GM12801 (cell line): ENCODE measurements around the gene ATP5PO.

ENCODE experiments used
- TF ChIP-seq, protein P1 (sequence below): IDR thresholded peaks from one replicate; pipeline ENCODE4 v1.5.1; 2011; ENCODE audit warnings: control low read depth; ENCODE audit not compliant: insufficient read length; ENCODE audit errors: extremely low read depth

Gene ATP5PO

DNA sequence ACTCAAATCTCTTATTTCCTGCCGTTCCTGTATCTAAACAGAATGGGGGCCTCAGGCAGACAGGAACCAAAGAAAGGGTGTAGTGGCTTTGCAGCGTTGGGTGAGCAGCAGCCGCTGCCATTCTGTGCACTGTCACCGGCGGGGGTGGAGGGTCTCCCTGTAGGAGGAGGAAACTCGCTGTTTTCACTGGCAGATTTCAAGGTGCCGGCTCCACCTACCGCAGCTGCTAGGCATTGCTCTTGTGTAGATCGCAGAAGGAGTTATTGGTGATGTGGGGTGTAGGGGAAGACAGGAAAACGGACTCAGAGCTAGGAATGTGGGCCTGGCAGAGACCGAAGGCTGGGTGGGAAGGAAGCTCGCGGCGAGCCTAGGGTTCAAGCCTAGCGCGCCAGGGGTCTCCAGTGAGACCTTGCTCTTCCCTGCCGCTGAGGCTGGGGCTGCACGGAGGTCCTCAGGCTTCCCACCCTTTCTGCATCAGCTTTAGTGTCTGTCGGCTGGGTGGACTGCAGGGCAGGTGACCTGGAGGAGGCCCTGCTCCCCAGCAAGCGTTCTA, 20.8 kb downstream of the ATP5PO start:
- TF ChIP-seq, protein P1, sequence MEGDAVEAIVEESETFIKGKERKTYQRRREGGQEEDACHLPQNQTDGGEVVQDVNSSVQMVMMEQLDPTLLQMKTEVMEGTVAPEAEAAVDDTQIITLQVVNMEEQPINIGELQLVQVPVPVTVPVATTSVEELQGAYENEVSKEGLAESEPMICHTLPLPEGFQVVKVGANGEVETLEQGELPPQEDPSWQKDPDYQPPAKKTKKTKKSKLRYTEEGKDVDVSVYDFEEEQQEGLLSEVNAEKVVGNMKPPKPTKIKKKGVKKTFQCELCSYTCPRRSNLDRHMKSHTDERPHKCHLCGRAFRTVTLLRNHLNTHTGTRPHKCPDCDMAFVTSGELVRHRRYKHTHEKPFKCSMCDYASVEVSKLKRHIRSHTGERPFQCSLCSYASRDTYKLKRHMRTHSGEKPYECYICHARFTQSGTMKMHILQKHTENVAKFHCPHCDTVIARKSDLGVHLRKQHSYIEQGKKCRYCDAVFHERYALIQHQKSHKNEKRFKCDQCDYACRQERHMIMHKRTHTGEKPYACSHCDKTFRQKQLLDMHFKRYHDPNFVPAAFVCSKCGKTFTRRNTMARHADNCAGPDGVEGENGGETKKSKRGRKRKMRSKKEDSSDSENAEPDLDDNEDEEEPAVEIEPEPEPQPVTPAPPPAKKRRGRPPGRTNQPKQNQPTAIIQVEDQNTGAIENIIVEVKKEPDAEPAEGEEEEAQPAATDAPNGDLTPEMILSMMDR, result no peak

DNA sequence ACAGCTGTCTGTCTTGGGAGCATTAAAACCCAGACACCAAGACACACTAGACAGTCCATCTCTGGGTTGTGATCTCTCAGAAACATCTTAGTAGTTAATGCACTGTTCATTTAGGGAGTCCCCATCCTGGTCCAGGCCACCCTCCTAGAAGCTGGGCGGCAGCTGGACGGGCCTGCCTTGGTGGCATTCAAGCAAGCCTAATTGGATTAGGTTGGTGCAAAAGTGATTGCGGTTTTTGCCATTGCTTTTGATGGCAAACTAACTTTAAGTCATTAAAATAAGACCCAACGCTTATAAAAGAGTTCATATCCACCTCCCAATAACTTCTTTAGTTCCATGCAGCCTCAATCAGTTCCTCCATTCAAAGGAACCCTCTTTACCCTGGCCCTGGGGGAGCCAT, 21.7 kb downstream of the ATP5PO start:
- TF ChIP-seq, protein P1, result no peak

DNA sequence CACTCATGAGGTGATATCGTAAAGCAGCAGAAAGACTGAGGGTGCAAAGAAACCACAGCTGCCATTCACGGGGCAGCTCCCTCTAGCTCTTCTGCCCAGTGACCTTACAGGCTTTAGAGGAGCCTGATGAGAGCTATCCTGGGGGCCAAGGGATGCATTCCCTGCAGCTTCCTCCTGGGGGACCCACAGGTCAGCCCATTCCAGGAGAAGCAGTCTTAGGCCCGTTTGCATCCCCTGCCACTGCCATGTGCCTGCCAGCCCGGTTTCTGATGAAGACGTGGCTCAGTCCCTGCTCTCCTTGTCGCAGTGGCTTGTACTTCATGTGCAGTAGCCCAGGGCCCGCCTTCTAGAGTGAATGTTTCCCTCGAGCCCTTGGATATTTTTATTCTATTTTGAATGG, 22.8 kb downstream of the ATP5PO start:
- TF ChIP-seq, protein P1, result no peak

DNA sequence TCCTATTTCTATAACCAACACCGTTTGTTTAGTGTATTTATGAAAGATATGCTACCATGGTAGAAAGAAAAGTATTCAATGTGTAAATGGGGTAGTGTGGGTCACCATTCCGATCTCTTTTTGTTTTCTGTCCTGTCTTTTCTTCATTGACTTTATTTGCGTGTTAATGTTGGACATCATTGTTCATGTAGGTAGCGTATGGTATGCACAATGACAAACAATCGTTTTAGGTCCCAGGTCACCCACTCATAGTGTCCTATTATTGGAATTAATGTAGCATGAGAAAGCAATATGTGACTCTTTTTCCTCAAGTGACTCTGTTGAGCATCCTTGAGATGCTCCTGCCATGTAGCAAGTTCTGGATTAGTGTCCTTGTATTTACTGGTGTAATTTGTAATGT, 25.4 kb downstream of the ATP5PO start:
- TF ChIP-seq, protein P1, result no peak

DNA sequence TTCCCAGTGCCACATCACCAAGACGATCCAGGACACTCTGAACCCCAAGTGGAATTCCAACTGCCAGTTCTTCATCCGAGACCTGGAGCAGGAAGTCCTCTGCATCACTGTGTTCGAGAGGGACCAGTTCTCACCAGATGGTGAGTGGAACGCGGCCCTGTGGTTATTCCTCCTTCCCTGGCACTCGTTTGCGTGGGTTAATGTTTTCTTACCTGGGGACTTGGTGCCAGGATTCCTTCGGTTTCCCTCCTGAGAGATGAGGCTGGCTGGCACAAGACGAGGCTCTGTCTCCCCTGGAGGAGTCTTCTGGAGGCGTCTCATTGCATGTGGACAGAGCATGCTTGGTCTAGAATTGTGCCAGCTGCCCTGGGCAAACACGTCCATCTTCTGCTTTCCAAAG, 29.3 kb downstream of the ATP5PO start:
- TF ChIP-seq, protein P1, result no peak

DNA sequence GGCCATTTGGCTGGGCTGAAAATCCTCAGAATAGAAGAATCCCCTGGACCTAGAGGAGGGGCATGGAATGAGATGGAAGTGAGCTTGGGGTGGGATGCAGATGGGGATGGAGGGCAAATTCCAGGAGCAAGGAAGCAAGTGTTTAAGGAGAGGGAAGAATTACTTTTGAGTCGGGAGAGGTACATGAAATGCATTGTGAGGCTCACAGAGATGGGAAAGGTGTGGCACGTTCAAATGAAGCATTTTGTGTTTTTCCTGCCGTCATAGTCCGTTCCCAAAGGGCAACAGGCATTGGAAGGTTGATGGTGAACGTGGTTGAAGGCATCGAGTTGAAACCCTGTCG, 30.5 kb downstream of the ATP5PO start:
- TF ChIP-seq, protein P1, result no peak

DNA sequence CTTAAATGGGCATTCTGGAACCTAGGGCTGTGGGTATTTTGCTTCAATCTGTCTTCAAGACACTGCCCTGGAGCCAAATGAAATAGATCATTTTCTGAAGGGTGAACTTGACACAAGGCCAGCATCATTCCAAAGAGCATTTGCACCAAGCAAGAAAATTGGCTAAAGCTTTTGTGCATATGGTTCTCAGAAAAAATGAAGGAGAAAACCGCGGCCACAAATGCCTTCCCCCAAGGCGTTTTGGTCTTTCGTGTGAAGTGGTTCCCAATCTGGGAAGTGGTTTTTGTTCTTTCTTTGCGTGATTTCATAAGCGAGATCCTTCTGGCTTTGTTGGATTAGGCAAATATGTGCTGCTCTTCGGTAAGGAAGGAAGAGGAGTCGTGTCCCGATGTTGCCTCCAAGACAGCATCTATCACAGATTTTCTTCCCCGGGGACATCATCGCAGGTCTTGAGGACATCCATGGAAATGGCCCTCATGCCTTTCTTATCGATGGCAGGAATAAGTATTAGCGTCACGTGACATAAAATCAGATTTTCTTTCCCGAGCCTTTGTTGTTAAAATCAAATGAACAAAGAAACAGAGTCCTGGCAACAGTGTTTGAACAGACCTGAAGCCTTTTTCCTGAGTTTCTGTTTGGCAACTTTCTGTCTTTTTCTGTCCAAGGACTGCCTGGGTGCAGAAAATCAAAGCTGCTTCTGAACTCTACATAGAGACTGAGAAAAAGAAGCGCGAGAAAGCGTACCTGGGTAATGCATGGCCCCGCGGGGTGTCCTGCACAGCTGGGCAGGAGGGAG, 31.0 kb downstream of the ATP5PO start:
- TF ChIP-seq, protein P1, result no peak
